GM19397 (cell line): ENCODE results near the gene NELL2.
"Not testable (repeated sequence)": the region's sequence is repeated elsewhere in the genome, so short reads cannot be mapped to it uniquely, and the experiment has no call there.

Experiments used
- ATAC-seq: cut with Tn5 transposase; IDR thresholded peaks from one replicate; pipeline ENCODE4 v1.9.1; 2021; ENCODE audit warnings: mild to moderate bottlenecking, moderate library complexity; ENCODE audit not compliant: unreplicated experiment

NELL2 gene

GRCh38 chr12:44875954-44876543, at the start of gene NELL2:
Gene NELL2, minus strand, starts transcription at chr12:44876315. Its CDS starts 446 bp downstream, at chr12:44875869.
- ATAC-seq, result peak; percentile 51

DNA sequence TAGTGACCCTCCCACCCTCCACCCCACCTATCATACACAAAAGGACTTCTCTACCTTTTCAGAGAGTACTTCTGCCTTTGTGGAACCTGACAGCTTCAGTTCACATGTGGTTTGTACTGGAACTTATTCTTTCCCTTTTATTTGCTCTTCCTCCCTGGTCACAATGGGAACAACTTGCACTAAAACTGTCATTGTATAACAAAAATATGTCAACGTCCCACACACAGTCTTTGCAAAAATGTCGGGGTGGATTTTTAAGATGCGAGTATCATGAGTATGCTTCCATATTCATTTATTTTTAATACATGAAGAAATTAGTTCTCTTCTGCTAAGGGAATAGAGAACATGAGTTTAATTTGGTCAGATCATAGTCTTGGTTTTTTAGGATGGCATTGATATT, 45.6 kb upstream of the NELL2 start:
- no peak for ATAC-seq

- no peak for ATAC-seq
Observed at GRCh38 chr12:44917141-44917540, 41.0 kb upstream of the NELL2 start.

DNA sequence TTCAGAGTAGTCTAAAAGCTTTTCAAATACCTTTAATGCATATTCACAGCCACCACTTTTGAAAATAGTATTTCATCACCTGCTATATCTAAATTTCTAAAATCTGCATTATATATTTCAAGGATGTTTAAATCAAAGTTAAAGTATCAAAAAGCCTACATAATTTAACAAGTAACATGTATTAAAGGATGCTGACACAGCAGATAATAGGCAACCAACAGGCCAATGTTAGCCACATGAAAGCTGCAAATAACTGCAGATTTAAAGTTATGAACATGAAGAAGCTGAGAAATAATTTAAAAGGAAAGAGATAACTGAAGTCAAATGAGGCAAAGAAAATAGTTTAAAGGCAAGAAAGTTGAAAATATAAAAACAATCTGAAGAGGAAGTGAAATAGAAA, 39.8 kb upstream of the NELL2 start:
- ATAC-seq, result no peak

DNA sequence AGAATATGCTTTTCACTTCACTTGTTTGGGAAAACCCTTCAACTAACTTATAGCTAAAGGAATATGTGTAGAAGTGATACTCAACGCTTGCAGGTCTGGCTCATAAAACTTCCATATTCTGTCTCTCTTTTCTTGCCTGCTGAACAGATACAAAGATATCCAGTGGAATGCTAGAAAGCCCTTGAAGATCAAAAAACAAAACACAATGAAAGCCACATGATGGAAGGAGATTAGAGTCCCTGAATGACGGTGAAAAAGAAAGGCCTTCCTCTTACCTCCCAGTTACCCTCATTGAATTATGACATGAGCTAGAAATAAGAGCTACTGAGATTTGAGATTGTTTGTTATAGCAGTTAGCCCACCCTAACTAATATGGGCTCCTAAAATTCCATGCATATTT, 28.2 kb upstream of the NELL2 start:
- ATAC-seq, result no peak

DNA sequence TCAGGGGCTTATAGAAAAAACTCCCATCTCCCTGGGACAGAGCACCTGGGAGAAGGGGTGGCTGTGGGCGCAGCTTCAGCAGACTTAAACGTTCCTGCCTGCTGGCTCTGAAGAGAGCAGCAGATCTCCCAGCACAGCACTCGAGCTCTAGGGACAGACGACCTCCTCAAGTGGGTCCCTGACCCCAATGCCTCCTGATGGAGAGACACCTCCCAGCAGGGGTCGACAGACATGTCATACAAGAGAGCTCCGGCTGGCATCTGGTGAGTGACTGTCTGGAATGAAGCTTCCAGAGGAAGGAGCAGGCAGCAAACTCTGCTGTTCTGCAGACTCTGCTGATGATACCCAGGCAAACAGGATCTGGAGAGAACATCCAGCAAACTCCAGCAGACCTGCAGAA, 22.0 kb upstream of the NELL2 start:
- not testable (repeated sequence) for ATAC-seq

GRCh38 chr12:44889926-44890325, 13.8 kb upstream of the NELL2 start:
- no peak for ATAC-seq

DNA sequence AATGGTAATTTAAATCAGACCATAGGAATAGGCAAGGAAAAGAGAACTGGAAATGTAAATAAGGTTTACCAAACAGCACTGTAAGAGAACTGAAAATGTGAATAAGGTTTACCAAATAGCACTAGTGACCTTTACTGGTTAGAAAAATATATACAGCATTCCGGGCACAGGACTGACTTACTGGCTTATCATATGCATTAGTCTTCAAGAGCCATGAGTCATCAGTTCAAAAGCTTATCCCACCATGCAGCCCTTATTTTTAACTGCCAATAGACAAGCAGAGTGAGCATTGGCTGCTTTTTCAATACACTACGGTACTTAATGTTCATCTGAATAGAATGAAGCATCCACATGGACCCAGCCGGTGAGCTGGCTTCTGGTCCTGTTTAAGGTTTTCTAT, 13.0 kb upstream of the NELL2 start:
- ATAC-seq, result no peak

GRCh38 chr12:44885902-44886301, 9.8 kb upstream of the NELL2 start:
- no peak for ATAC-seq

DNA sequence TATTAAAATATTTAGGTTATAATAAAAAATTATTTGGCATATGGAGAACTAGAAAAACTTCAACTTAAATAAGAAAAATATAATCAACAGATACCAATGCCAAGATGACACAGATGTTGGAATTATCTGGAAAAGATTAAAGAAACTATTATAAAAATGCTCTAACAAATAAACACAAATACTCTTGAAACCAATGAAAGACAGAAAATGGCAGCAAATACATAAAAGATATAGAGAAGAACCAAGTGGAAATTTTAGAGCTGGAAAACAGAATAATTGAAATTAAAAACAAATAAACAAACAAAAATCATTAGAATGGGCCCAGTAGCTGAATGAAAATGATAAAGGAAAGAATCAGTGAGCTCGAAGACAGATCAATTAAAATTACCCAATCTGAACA, 5.1 kb upstream of the NELL2 start:
- no peak for ATAC-seq

DNA sequence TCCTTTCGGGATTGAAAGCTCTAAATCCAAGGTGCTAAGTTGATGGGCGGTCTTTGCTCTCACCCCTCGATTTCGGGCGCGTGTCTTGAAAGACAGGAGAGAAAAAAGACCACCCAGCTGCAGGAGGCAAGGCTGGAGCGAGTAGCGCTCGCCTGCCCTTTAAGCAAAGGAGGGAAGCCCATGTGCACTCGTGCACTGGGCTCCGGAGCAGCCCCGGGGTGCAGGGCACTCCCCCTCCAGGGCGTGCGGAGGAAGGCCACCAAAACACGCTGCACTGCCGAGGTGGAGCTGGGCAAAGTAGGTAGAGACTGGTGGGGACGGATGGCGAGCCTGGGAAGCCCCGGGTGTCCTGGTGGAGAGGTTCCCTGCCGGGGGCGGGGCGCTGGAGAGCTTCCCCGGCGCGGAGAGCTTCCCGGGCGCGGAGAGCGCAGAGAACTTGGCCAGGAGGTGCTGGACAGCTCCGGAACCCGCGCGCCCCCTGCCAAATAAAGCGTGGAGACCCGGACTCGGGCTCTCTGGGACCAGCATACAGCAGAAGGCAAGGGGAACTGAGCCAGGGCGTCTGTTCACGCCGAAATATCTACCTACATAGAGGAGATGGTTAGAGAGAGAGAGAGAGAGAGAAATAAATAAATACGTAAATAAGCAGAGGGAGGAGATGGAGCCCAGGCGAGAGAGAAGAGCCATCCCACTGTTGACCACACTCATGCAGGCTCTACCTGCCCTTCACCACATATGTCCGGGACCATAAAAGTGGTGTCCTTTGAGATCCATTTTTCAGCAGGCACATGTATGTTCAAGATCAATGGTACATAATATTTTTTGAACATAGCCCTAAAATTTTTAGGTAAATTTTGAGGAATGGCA, 662 bp upstream of the NELL2 start:
- ATAC-seq, result peak; percentile 53

- no peak for ATAC-seq
Observed at GRCh38 chr12:44875417-44875953, 630 bp downstream of the NELL2 start.

GRCh38 chr12:44874981-44875416, 1.1 kb downstream of the NELL2 start:
- no peak for ATAC-seq

- ATAC-seq, result no peak
Observed at GRCh38 chr12:44873898-44874297, 2.2 kb downstream of the NELL2 start.

GRCh38 chr12:44869503-44869902, 6.6 kb downstream of the NELL2 start:
- ATAC-seq, result no peak

DNA sequence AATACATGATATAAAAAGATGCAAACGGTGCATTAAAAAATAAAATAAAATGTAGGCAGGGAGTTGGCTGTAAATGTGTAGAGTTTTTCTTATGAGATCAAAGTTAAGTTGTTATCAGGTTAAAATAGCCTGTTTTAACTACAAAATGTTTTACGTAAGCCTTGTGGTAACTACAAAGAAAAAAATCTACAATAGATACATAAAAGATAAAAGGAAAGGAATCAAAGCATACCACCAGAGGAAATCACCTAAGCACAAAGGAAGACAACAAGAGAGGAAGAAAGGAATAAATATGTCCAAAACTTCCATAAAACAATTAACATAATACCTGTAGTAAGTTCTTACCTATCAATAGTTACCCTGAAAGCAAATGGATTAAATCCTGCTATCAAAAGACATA, 12.2 kb downstream of the NELL2 start:
- no peak for ATAC-seq

DNA sequence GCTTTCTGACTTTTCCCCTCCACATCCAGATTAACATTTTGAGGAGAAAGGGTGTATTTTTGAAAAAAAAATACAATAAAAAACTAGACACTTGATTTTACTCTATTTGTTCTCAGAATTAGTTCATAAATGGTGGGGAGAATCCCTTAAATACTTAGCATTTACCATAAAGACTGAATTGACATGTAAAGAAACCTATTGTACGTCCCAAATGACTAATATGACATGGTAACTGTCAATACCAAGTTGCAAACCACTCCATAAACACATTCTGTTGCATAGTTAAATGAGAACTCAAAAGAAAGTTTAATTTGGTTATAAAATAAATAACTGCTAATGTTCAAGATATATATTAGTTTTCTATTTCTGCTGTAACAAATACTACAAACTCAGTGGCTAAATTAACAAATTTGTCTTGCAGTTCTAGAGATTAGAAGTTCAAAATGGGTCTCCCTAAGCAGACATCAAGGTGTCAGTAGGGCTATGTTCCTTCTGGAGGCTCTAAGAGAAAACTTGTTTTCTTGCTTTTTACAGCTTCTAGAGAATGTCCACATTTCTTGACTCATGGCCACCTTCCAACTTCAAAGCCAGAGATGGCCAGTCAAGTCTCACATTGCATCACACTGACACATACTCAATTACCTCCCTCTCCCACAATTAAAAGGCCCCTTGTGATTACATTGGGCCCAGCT, 16.0 kb downstream of the NELL2 start:
- ATAC-seq, result no peak

DNA sequence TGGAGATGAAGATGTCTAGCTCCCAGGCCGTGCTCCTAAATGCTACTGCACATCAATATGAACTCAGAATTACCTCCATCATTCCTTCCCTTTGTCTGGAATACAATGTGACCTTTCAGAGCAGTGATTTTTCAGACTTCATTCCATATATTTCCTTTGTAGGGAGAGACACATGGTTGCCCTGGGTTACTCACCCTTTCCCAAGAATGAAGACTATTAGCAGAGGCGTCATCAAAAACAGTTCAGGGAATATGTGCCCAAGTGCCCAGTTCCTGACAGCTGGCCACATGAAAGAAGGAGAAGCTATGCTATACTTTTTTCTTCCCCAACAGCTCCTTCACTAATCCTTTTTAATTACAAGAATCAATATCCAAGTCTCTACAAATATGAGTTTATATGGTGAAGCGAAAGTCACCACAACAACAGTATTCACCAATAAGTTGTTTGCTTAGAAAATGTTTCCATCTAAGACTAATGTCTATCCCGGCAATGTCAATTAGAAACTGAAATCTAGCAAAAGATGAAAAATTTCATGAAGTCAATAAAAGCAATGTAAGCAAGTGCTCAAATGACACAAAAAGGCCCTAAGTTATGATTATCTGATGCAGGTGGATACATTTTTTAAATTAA, 17.8 kb downstream of the NELL2 start:
- ATAC-seq, result no peak

DNA sequence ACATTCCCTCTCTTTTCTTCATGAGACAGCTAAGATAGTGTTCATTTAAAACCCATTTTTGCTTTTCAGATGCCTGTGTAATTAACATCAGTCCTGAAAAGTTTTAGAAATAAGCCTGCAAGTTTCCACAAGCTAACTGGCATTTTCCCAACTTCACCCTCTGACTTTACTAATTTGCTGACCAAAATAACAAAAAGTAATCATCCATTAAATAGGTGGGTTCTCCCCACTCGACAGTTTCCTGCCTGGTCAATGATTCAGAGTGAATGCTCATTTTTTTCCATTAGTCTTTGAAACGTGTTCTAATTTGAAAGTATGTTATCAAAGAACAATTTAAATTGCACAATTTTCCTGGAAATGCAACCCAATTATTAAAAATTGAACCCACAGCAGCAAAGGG, 23.6 kb downstream of the NELL2 start:
- ATAC-seq, result no peak

GRCh38 chr12:44851586-44851985, 24.5 kb downstream of the NELL2 start:
- no peak for ATAC-seq

- ATAC-seq, result peak; percentile 51
Observed at GRCh38 chr12:44848703-44849085, 27.4 kb downstream of the NELL2 start.
